Stimulated activated CD4-positive, alpha-beta T cell treated with anti-CD3 and anti-CD28 coated beads, TNF-alpha, amount 100 ng/mL, for 48 hours (primary cell): ENCODE data around the gene NCOR1.
"Not testable (repeated sequence)": the region's sequence is repeated elsewhere in the genome, so short reads cannot be mapped to it uniquely, and the experiment has no call there.

Experiments
- DNase-seq, 3 donors: peaks; one replicate each; pipeline ENCODE4 v3.0.0-alpha.2; 2020; ENCODE audit warnings: low read depth in 3 of 3

Gene NCOR1

GRCh38 chr17:16215002-16215272, 397 bp downstream of the NCOR1 start:
- DNase-seq = peak in 2 of 3 donors; percentile 8 to 35

DNA sequence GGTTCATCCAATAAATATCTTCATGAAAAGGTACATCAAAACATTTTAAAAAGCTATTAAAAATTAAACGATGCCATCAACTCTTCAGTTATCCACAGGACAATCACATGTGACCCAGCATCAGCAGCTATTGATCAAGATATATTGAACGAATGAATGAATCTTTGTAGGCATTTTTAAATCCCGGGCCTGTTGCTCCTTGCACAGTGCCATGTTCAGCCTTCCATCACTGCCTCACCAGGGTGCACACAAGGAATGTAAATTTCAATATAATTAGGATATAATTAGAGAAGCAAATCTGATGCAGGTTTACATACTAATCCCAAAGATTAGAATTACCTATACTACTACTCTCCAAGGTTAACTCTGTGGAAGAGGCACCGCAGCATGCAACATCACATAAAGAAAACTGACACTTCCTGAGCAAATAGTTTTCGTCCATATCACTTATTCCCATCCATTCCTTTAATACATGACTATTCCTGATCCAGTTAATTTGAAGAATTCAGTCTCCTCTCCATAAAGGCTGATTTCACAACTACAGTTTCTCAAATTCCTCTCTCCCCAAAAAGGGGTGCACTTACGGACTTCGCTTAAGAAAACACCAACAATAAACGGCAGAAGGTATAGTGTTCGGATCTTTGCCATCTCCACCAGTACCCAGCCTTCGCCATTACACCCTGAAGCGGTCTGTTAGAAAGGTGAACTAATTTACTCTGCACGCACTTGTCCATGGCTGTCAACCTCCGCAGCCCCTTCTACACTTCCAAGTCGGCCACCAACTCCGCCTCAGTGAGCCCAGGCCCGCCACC, 938 bp downstream of the NCOR1 start:
- DNase-seq = no peak

DNA sequence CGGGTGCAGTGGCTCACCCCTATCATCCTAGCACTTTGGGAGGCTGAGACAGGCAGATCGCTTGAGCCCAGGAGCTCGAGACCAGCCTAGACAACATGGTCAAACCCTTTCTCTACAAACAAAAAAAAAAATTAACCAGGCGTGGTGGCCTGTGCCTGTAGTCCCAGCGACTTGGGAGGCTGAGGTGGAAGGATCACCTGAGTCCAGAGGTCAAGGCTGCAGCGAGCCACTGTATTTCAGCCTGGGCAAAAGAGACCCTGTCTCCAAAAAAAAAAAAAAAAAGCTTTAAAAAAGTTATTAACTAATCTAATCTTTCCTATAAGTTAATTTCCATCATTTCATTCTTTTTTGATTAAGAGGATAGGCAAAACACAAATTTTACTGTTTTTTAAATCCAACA, 2.5 kb downstream of the NCOR1 start:
- no peak for DNase-seq

GRCh38 chr17:16211590-16211989, 3.7 kb downstream of the NCOR1 start:
- DNase-seq = no peak

DNA sequence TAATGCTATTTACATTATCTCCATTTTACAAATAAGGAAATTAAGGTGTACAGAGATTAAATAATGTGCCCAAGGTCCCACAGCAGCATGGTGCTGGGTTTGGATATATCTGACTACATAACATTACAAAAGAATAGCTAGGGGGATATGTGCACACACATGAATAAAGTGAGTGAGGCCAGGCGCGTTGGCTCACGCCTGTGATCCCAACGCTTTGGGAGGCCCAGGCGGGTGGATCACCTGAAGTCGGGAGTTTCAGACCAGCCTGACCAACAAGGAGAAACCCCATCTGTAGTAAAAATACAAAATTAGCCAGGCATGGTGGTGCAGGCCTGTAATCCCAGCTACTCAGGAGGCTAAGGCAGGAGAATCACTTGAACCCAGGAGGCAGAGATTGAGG, 10.6 kb downstream of the NCOR1 start:
- DNase-seq = not testable (repeated sequence)

- DNase-seq = not testable (repeated sequence)
Observed at GRCh38 chr17:16202554-16203500, 12.5 kb downstream of the NCOR1 start.

- DNase-seq = not testable (repeated sequence)
Observed at GRCh38 chr17:16201693-16202131, 13.6 kb downstream of the NCOR1 start.

DNA sequence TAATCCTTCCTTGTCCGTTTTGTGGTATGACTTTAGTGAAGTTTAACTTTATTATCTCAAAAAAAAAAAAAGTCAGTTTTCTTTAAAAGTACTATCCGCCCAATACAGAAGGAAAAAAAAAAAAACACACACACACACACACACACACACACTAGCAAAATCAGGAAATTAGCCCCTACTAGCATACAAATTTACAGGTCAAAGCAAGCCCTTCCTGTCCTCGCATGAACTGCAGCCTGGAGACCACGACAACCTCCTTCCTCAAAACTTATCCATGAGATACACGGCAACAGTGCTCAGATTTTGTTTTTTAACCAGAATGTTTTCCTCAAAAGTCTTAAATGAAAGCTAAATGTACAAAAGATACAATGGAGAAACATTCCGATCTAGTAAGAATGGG, 16.2 kb downstream of the NCOR1 start:
- DNase-seq = no peak

GRCh38 chr17:16197276-16197675, 18.1 kb downstream of the NCOR1 start:
- no peak for DNase-seq

DNA sequence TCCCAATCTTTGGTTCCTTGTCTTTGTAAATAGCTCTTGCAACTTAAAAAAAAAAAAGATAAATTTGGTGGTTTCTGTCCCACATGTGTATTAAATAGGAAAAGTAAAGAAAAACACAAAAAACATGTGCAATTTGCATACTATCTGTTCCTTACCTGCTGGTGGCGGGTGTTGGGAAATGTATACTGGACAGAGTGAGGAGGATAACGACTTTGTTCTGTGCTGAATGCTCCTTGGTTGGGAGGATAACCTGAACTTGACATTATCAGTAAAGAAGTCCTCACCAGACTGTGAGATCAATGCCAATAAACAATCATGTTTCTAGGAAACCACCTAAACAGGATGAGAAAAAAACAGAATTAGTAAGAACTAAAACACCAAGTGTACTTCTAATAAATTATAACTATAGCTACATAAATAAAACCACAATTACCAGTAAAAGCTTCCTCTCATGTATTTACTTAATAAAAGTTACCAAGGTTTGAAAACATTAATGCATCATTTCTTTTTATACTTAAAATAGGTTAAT, 21.0 kb downstream of the NCOR1 start:
- DNase-seq = not testable (repeated sequence)

DNA sequence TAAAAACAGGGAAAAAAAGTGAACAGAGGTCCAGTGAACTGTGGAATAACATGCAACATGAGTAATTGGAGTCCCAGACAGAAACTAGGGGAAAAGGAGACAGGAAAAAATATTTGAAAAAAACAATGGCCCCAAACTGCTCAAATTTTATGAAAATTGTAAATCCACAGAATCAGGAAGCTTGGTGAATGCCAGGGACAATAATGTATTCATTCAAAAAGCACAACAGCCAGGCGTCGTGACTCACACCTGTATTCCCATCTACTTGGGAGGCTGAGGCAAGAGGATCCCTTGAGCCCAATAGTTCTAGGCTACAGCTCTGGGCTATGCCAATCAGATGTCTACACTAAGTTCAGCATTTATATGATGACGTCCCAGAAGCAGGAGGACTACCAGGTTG, 23.7 kb downstream of the NCOR1 start:
- DNase-seq = no peak

- DNase-seq = no peak
Observed at GRCh38 chr17:16190703-16191360, 24.5 kb downstream of the NCOR1 start.

DNA sequence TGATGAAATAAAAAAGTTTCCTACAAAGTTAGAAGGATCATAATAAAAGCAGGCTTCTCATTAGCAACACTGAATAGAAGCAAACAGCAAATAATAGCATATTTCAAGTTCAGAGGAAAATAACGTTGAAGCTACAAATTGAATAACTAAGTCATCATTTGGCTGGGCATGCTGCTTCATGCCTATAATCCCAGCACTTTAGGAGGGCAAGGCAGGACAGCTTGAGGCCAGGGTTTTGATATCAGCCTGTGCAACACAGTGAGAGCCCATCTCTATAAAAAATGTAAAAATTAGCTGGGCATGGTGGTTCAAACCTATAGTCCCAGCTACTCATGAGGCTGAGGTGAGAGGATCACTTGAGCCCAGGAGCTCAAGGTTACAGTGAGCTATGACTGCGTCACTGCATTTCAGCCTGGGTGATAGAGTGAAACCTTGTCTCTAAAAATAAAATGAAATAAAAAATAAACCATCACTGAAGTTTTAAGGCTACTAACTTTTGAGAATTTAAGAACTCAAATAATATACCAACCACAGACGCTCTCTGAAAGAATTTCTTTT, 25.5 kb downstream of the NCOR1 start:
- DNase-seq = no peak

DNA sequence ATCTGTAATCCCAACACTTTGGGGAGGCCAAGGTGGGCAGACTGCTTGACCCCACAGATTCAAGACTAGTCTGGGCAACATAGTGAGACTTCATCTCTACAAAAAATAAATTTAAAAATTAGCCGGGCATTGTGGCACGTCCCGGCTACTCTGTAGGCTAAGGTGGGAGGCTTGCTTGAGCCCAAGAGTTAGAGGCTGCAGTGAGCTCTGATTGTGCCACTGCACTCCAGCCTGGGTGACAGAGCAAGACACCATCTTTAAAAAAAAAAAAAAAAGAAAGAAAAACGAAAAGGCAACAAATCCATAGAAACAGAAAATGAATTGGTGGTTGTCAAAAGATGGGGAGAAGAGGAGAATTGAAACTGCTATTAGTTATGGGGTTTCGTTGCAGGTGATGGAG, 27.7 kb downstream of the NCOR1 start:
- no peak for DNase-seq

GRCh38 chr17:16181581-16181980, 33.8 kb downstream of the NCOR1 start:
- DNase-seq = no peak

DNA sequence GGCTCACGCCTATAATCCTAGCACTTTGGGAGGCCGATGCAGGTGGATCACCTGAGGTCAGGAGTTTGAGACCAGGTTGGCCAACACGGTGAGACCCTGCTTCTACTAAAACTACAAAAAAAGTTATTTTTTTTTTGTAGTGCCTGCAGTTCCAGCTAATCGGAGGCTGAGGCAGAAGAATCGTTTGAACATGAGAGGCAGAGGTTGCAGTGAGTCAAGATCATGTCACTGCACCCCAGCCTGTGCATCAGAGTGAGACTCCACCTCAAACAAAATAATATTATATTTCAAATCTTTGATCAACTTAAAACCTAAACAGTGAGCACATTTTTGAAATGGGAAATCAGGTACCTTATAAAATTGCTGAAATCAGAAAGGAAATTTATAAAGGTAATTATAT, 36.5 kb downstream of the NCOR1 start:
- DNase-seq = no peak

DNA sequence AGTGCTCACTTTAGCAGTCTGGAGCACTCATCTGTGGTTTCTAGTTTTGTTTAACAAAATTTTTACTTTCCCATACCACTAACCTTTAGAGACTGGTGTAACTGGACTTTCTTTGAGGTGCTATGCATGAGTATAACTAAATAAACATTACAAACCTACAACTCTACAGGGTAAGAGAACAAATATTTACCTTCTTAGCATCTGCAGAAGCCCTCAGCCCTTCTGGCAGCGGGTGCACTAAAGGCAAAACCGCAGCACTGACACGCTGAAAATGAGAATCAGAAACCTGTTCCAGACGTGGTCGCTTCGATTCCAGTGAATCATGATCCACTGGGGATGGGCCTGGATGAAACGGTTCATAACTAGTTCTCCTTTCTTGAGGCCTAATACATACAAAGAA, 43.7 kb downstream of the NCOR1 start:
- no peak for DNase-seq

DNA sequence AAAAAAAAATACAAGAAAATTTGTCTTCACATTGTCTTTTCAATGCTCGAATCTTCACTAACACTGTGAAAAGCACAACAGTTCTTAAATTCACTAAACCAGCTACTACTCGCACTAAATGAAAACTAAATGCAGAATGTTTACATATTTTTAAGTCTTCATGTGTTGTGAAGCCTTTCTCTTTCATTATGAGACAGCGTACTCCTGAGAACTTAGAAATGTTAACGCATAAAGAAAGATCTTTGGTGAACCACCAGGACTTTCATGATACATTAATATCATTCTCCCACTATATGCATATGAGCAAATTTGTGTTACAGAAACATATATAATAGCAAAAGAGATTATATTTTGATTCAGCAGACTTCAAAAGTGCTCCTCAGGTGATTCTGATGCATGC, 48.6 kb downstream of the NCOR1 start:
- DNase-seq = not testable (repeated sequence)

DNA sequence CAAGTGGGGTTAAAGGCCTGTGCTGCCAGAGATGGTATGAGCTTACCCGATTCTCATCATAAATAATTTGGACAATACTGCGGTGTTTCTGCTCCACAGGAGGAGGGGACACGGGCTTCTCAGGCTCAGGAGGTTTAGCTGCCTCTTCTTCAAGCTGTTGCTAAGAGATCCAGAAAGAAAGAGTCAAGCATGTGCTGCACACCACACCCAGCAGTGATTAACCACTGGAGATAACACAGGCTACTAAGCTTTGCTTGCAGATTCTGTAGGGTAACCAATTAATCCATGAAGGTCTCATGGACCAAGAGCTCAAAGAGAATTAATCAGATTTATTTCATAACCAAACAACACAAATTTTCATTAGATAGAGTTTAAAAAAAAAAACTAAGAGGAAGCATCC, 56.6 kb downstream of the NCOR1 start:
- DNase-seq = no peak

- DNase-seq = no peak
Observed at GRCh38 chr17:16155536-16155935, 59.8 kb downstream of the NCOR1 start.

DNA sequence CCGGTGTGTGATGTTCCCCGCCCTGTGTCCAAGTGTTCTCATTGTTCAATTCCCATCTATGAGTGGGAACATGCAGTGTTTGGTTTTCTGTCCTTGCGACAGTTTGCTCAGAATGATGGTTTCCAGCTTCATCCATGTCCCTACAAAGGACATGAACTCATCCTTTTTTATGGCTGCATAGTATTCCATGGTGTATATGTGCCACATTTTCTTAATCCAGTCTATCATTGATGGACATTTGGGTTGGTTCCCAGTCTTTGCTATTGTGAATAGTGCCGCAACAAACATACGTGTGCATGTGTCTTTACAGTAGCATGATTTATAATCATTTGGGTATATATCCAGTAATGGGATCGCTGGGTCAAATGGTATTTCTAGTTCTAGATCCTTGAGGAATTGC, 63.0 kb downstream of the NCOR1 start:
- DNase-seq = not testable (repeated sequence)
